HEK293 (cell line): ENCODE data around the gene CEP89.

Experiments used
- CTCF ChIP-seq: fragments of 450-650 bp; formaldehyde crosslinking; IDR thresholded peaks from 2 replicates; pipeline ENCODE4 v1.5.1; 2016; ENCODE audit warnings: missing biosample characterization, missing genetic modification characterization
- GLI4 ChIP-seq: fragments of 450-650 bp; formaldehyde crosslinking; IDR thresholded peaks from 2 replicates; pipeline ENCODE4 v1.5.1; 2016; ENCODE audit warnings: missing biosample characterization, missing genetic modification characterization
- MYNN ChIP-seq: fragments of 450-650 bp; formaldehyde crosslinking; IDR thresholded peaks from 2 replicates; pipeline ENCODE4 v1.5.1; 2016; ENCODE audit warnings: missing biosample characterization, missing genetic modification characterization, borderline replicate concordance
- REST ChIP-seq: fragments of 450-650 bp; formaldehyde crosslinking; IDR thresholded peaks from 2 replicates; pipeline ENCODE4 v1.5.1; 2016; ENCODE audit warnings: missing biosample characterization, missing genetic modification characterization
- SALL2 ChIP-seq: fragments of 450-650 bp; formaldehyde crosslinking; IDR thresholded peaks from 2 replicates; pipeline ENCODE4 v1.5.0; 2017; ENCODE audit warnings: missing biosample characterization, mild to moderate bottlenecking, missing genetic modification characterization, borderline replicate concordance
- ZBTB20 ChIP-seq: fragments of 450-650 bp; formaldehyde crosslinking; IDR thresholded peaks from 2 replicates; pipeline ENCODE4 v1.5.1; 2016; ENCODE audit warnings: missing biosample characterization, missing genetic modification characterization
- ZNF10 ChIP-seq: fragments of 450-650 bp; formaldehyde crosslinking; IDR thresholded peaks from 2 replicates; pipeline ENCODE4 v1.5.1; 2017; ENCODE audit warnings: missing biosample characterization, missing genetic modification characterization
- ZNF221 ChIP-seq: fragments of 450-650 bp; formaldehyde crosslinking; IDR thresholded peaks from 2 replicates; pipeline ENCODE4 v1.5.1; 2017; ENCODE audit warnings: missing biosample characterization, missing genetic modification characterization, borderline replicate concordance
- ZNF433 ChIP-seq: fragments of 450-650 bp; formaldehyde crosslinking; IDR thresholded peaks from 2 replicates; pipeline ENCODE4 v1.5.1; 2016; ENCODE audit warnings: missing biosample characterization, missing genetic modification characterization, low read depth
- ZNF544 ChIP-seq: fragments of 450-650 bp; formaldehyde crosslinking; IDR thresholded peaks from 2 replicates; pipeline ENCODE4 v1.5.0; 2017; ENCODE audit warnings: missing biosample characterization, missing genetic modification characterization
- ZNF830 ChIP-seq: fragments of 450-650 bp; IDR thresholded peaks from 2 replicates; pipeline ENCODE4 v1.5.0; 2018; ENCODE audit warnings: missing biosample characterization, missing genetic modification characterization, low read depth, mild to moderate bottlenecking, moderate library complexity

GRCh38 chr19:32908641-32909190, 63.0 kb downstream of the CEP89 start:
- TF ChIP-seq REST, result no peak
- no peak for TF ChIP-seq ZBTB20
- no peak for TF ChIP-seq ZNF433 (tag by site-specific recombination)
- no peak for TF ChIP-seq ZNF221 (tag by site-specific recombination)
- no peak for TF ChIP-seq ZNF544 (tag by site-specific recombination)
- no peak for TF ChIP-seq ZNF830 (tag by site-specific recombination)
- no peak for TF ChIP-seq SALL2 (tag by site-specific recombination)
- no peak for TF ChIP-seq GLI4 (tag by site-specific recombination)
- TF ChIP-seq CTCF (tag by site-specific recombination), result no peak
- no peak for TF ChIP-seq ZNF10 (tag by site-specific recombination)
- TF ChIP-seq MYNN (tag by site-specific recombination), result no peak
